GM10266 (cell line): ENCODE data around the gene PMPCA.

Source experiments
- DNase-seq: peaks from one replicate; pipeline ENCODE4 v3.0.0; 2012; ENCODE audit errors: extremely low spot score
- TF ChIP-seq, protein P1 (sequence below): IDR thresholded peaks from 2 replicates; pipeline ENCODE4 v1.5.1; 2012; ENCODE audit warnings: mild to moderate bottlenecking, low read depth; ENCODE audit not compliant: control insufficient read depth, insufficient read depth; ENCODE audit errors: missing control alignments

Gene PMPCA

DNA sequence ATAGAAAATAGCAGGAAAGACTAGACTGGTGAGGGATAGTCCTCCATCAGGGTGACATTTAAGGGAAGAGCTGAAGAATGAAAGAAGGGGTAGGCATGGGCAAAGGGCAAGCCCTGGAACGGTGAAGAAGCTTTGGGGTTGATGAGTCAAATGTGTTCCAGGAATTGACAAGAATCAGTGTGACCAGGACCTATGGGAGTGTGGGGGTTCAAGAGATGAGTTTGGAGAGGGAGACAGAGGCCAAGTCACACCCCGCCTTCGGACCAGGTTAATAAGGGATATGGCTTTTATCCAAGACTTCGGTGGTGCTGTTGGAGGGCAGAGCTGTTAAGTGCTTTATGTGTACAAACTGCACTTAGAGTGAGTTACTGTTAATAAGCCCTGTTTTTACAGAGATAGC lies 920 bp downstream of the PMPCA start:
- TF ChIP-seq, protein P1, sequence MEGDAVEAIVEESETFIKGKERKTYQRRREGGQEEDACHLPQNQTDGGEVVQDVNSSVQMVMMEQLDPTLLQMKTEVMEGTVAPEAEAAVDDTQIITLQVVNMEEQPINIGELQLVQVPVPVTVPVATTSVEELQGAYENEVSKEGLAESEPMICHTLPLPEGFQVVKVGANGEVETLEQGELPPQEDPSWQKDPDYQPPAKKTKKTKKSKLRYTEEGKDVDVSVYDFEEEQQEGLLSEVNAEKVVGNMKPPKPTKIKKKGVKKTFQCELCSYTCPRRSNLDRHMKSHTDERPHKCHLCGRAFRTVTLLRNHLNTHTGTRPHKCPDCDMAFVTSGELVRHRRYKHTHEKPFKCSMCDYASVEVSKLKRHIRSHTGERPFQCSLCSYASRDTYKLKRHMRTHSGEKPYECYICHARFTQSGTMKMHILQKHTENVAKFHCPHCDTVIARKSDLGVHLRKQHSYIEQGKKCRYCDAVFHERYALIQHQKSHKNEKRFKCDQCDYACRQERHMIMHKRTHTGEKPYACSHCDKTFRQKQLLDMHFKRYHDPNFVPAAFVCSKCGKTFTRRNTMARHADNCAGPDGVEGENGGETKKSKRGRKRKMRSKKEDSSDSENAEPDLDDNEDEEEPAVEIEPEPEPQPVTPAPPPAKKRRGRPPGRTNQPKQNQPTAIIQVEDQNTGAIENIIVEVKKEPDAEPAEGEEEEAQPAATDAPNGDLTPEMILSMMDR, result no peak

DNA sequence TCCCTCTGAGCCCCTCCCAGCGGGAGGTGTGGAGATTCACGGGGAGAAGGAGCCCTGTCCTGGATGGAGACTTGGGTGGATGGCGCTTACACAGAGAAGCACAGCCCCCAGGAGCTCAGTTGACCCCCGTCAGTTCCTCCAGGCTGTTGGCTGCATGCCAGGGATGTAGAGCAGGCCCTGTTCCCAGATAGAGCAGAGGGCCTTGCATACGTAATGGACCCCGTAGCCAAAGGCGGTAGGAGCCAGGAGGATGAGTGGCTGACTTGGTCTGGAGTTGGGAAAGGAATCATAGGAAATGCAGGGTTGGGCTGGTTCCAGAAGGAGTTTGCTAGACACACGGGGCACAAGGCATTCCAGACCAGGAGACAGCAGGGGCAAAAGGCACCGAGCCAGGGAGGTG lies 2.5 kb downstream of the PMPCA start:
- no peak for DNase-seq
- TF ChIP-seq, protein P1, result no peak

More for the DNA sequence above, 920 bp downstream of the PMPCA start:
- DNase-seq, result no peak

DNA sequence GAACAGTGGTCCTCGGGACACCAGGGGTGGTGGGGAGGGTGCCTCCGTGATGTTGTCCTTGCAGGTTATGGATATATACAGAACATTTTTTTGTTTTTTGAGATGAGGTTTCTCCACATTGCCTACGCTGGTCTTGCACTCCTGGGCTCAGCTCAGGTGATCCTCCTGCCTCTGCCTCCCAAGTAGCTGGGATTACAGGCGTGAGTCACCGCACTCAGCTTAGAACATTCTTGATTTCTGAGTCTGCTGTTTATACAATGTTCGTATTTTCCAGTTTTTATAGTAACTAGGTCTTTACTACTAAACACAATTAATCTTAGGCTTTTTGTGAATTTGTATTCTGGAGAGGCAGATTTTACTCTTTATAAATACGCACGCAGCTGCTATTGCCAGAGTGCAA lies 6.0 kb downstream of the PMPCA start:
- DNase-seq, result no peak

DNA sequence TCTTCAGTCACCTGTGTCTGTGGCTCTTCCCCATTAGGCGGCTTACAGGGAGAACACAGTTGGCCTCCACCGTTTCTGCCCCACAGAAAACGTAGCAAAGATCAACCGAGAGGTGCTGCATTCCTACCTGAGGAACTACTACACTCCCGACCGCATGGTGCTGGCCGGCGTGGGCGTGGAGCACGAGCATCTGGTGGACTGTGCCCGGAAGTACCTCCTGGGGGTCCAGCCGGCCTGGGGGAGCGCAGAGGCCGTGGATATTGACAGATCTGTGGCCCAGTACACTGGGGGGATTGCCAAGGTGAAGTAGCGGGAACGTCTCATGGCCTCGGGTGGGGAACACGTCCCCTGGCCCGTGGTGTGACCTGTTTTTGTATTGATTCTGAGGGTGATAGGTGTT lies 6.5 kb downstream of the PMPCA start:
- DNase-seq, result no peak
- TF ChIP-seq, protein P1, result no peak

More for the DNA sequence above, 6.0 kb downstream of the PMPCA start:
- TF ChIP-seq, protein P1, result no peak

DNA sequence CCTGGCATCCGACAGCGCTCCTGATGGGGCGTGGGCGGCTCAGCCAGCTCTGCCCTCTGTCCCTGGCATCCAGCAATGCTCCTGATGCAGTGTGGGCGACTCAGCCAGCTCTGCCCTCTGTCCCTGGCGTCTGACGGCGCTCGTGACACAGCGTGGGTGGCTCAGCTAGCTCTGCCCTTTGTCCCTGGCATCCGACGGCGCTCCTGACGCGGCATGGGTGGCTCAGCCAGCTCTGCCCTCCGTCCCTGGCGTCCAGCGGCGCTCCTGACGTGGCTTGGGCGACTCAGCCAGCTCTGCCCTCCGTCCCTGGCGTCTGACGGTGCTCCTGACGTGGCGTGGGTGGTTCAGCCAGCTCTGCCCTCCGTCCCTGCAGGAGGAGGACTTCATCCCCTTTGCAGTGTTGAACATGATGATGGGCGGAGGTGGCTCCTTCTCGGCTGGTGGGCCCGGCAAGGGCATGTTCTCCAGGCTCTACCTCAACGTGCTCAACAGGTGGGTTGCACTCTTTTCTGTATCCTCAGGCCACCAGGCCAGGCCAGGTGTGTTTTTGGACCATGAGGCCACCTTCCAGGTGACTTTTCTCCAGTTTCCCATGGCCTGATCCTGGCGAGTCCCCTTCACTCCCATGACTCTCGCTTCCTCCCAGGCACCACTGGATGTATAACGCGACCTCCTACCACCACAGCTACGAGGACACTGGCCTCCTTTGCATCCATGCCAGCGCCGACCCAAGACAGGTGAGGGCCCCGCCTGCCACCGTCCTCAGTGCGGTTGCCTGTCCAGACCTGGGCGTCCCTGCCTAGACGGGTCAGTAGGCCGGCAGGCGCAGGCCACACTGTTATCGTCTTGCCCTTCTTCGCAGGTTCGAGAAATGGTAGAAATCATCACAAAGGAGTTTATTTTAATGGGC lies 8.0 kb downstream of the PMPCA start:
- TF ChIP-seq, protein P1, result no peak
- DNase-seq, result no peak

DNA sequence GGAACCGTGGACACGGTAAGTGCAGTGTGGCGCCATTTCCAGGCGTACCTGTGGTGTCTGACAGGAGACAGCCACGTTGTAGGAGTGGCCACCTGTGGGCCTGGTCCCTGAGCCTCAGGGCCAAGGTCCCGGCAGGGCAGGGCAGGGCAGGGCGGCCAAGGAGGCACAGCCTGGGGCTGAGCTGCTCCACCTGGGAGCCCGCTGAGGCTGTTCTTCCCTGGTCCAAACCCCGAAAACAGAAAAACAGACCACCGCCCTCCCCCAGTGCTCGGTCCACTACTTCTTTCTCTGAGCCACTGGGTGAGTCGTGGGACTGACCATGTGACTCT lies 8.6 kb downstream of the PMPCA start:
- TF ChIP-seq, protein P1, result no peak

DNA sequence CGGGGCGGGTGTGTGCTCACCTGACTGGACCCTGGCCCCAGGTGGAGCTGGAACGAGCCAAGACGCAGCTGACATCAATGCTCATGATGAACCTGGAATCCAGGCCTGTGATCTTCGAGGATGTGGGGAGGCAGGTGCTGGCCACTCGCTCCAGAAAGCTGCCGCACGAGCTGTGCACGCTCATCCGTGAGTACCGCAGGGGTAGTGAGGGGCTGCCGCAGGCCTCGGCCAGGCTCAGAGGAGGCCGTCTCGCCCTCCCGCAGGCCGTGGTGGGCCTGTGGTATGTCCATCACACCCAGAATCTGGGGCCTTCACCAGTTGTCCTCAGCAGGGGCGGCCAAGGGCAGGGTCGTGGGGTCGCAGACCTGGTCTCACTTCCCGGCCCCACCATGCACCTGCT lies 11.3 kb downstream of the PMPCA start:
- TF ChIP-seq, protein P1, result no peak
- DNase-seq, result no peak

More for the DNA sequence above, 8.6 kb downstream of the PMPCA start:
- no peak for DNase-seq
